ENCODE measurements around the gene SERPING1. TPM values are rescaled to one million over a fixed set of nuclear protein-coding genes. Genes with fewer than 3 reads are reported as not detected.

The SERPING1 gene
- total and polyA plus RNA-seq, 2 donors (not counting 1 experiment from before 2014, with no cell fraction given) = 17.2 to 117 TPM

GRCh38 chr11:57657194-57658022 lies 59.9 kb downstream of the SERPING1 start, which contains the start of gene CLP1:
Gene CLP1, plus strand, starts transcription at chr11:57657762. Its CDS starts 1,715 bp downstream, at chr11:57659477.
- Histone ChIP-seq H4K20me1 (ENCODE audit: control insufficient read depth, extremely low read depth, insufficient read depth, low read length) (no peaks in the 10 kb centered on the region), H3K9me3 (ENCODE audit: control insufficient read depth, insufficient read depth, low read depth, low read length) (no peaks in the 10 kb centered on the region), H3K79me2 (ENCODE audit: control insufficient read depth, insufficient read depth, low read length) (peaks cover 18% of the 10 kb centered on the region), H3K4me3 (replicated peaks in 1 of 4; ENCODE audit: control extremely low read depth in 1 of 4, insufficient read depth in 1 of 4, low read depth in 3 of 4, low read length in 4 of 4) (peak within 1 kb of the TSS; percentile 51 to 95 (median 83)), H3K27ac (ENCODE audit: insufficient read depth, low read length) (peak within 1 kb of the TSS; percentile 83), H3K4me2 (ENCODE audit: extremely low read depth, insufficient read depth, low read length) (peak within 1 kb of the TSS; percentile 91), H3K36me3 (ENCODE audit: control insufficient read depth, insufficient read depth, low read length) (peaks cover 7% of the 10 kb centered on the region), H3K4me1 (ENCODE audit: control insufficient read depth, extremely low read depth, insufficient read depth, low read length) (peaks cover 4% of the 10 kb centered on the region), H3K27me3 (ENCODE audit: control insufficient read depth, insufficient read depth, low read length) (no peaks in the 10 kb centered on the region), H3K9ac (ENCODE audit: insufficient read depth, low read length) (peak within 1 kb of the TSS; percentile 78), H2AFZ (ENCODE audit: low read length) (peak within 1 kb of the TSS; percentile 88)
- TF ChIP-seq EZH2 (IDR thresholded peaks at IDR 0.05; ENCODE audit: low read length, missing control alignments) = no peak
- TF ChIP-seq CTCF (conservative IDR thresholded peaks at IDR 0.05 in 1 of 2, IDR thresholded peaks at IDR 0.05 in 1 of 2; ENCODE audit: low read depth in 1 of 2, low read length in 2 of 2) = no peak
- DNase-seq (ENCODE audit: low read depth in 2 of 2) = peak; percentile 98

- peaks cover 7% of the 10 kb centered on the region for H3K36me3 ChIP-seq (ENCODE audit: control insufficient read depth, insufficient read depth, low read length)
- peak overlapping the region; percentile 64 for H2AFZ ChIP-seq (ENCODE audit: low read length)
- peak overlapping the region; percentile 51 to 95 (median 83) for H3K4me3 ChIP-seq (replicated peaks in 1 of 4; ENCODE audit: control extremely low read depth in 1 of 4, insufficient read depth in 1 of 4, low read depth in 3 of 4, low read length in 4 of 4)
- TF ChIP-seq CTCF (conservative IDR thresholded peaks at IDR 0.05 in 1 of 2, IDR thresholded peaks at IDR 0.05 in 1 of 2; ENCODE audit: low read depth in 1 of 2, low read length in 2 of 2) (no peak), EZH2 (IDR thresholded peaks at IDR 0.05; ENCODE audit: low read length, missing control alignments) (no peak)
- H3K4me1 ChIP-seq (ENCODE audit: control insufficient read depth, extremely low read depth, insufficient read depth, low read length) = peaks cover 4% of the 10 kb centered on the region
- H4K20me1 ChIP-seq (ENCODE audit: control insufficient read depth, extremely low read depth, insufficient read depth, low read length) = no peaks in the 10 kb centered on the region
- peaks cover 18% of the 10 kb centered on the region for H3K79me2 ChIP-seq (ENCODE audit: control insufficient read depth, insufficient read depth, low read length)
- DNase-seq (ENCODE audit: low read depth in 2 of 2) = no peak
- no peaks in the 10 kb centered on the region for H3K27me3 ChIP-seq (ENCODE audit: control insufficient read depth, insufficient read depth, low read length)
- peak overlapping the region; percentile 86 for H3K4me2 ChIP-seq (ENCODE audit: extremely low read depth, insufficient read depth, low read length)
- H3K9ac ChIP-seq (ENCODE audit: insufficient read depth, low read length) = peak overlapping the region; percentile 54
- H3K9me3 ChIP-seq (ENCODE audit: control insufficient read depth, insufficient read depth, low read depth, low read length) = no peaks in the 10 kb centered on the region
- H3K27ac ChIP-seq (ENCODE audit: insufficient read depth, low read length) = peak overlapping the region; percentile 36
Measured at GRCh38 chr11:57658023-57658361, 60.5 kb downstream of the SERPING1 start.

- no peaks in the 10 kb centered on the region for H3K27me3 ChIP-seq (ENCODE audit: control insufficient read depth, insufficient read depth, low read length)
- no peak overlapping the region for H3K4me2 ChIP-seq (ENCODE audit: extremely low read depth, insufficient read depth, low read length)
- H3K4me1 ChIP-seq (ENCODE audit: control insufficient read depth, extremely low read depth, insufficient read depth, low read length) = peaks cover 4% of the 10 kb centered on the region
- H3K27ac ChIP-seq (ENCODE audit: insufficient read depth, low read length) = no peak overlapping the region
- no peaks in the 10 kb centered on the region for H4K20me1 ChIP-seq (ENCODE audit: control insufficient read depth, extremely low read depth, insufficient read depth, low read length)
- TF ChIP-seq CTCF (conservative IDR thresholded peaks at IDR 0.05 in 1 of 2, IDR thresholded peaks at IDR 0.05 in 1 of 2; ENCODE audit: low read depth in 1 of 2, low read length in 2 of 2) (no peak), EZH2 (IDR thresholded peaks at IDR 0.05; ENCODE audit: low read length, missing control alignments) (no peak)
- H3K79me2 ChIP-seq (ENCODE audit: control insufficient read depth, insufficient read depth, low read length) = peaks cover 18% of the 10 kb centered on the region
- H3K4me3 ChIP-seq (replicated peaks in 1 of 4; ENCODE audit: control extremely low read depth in 1 of 4, insufficient read depth in 1 of 4, low read depth in 3 of 4, low read length in 4 of 4) = no peak overlapping the region
- H3K9ac ChIP-seq (ENCODE audit: insufficient read depth, low read length) = no peak overlapping the region
- DNase-seq (ENCODE audit: low read depth in 2 of 2) = no peak
- no peaks in the 10 kb centered on the region for H3K9me3 ChIP-seq (ENCODE audit: control insufficient read depth, insufficient read depth, low read depth, low read length)
- H2AFZ ChIP-seq (ENCODE audit: low read length) = no peak overlapping the region
- H3K36me3 ChIP-seq (ENCODE audit: control insufficient read depth, insufficient read depth, low read length) = peaks cover 7% of the 10 kb centered on the region
Measured at GRCh38 chr11:57659669-57660068, 62.2 kb downstream of the SERPING1 start.

Data from fibroblast of lung (primary cell).